Spleen (tissue), 7 donors: ENCODE measurements around the gene EPHX1.

Experiments used
- POLR2A ChIP-seq, 3 donors: fragments of 450-650 bp; IDR thresholded peaks; one replicate each; pipeline ENCODE4 v1.5.1; 2017; ENCODE audit warnings: antibody characterized with exemption in 3 of 3, mild to moderate bottlenecking in 1 of 3
- POLR2AphosphoS5 ChIP-seq, 3 donors: sonication (generic); formaldehyde crosslinking; IDR thresholded peaks; one replicate each; pipeline ENCODE4 v1.5.1; 2017; ENCODE audit warnings: antibody characterized with exemption in 3 of 3
- TF ChIP-seq, protein P1 (sequence below), 11 experiments: fragments of 200-600 bp in 7 of 11; fragments of 450-650 bp in 4 of 11; sonication (generic) in 4 of 11; IDR thresholded peaks in 8 of 11; conservative IDR thresholded peaks in 3 of 11; 1 replicate in 7 of 11; 2 replicates in 4 of 11; pipeline versions ENCODE4 v1.4.0 to v1.8.0; 2016 to 2021; ENCODE audit warnings: antibody characterized with exemption in 11 of 11, inconsistent platforms in 4 of 11, mild to moderate bottlenecking in 1 of 11
- donor health status: DM: no; HTN: no; CAD: no; lungs with moderate emphysema.
- donor health status: DM: no; HTN: no; CAD: no.
- donor health status: DM: no; HTN: no; CAD: no.

DNA sequence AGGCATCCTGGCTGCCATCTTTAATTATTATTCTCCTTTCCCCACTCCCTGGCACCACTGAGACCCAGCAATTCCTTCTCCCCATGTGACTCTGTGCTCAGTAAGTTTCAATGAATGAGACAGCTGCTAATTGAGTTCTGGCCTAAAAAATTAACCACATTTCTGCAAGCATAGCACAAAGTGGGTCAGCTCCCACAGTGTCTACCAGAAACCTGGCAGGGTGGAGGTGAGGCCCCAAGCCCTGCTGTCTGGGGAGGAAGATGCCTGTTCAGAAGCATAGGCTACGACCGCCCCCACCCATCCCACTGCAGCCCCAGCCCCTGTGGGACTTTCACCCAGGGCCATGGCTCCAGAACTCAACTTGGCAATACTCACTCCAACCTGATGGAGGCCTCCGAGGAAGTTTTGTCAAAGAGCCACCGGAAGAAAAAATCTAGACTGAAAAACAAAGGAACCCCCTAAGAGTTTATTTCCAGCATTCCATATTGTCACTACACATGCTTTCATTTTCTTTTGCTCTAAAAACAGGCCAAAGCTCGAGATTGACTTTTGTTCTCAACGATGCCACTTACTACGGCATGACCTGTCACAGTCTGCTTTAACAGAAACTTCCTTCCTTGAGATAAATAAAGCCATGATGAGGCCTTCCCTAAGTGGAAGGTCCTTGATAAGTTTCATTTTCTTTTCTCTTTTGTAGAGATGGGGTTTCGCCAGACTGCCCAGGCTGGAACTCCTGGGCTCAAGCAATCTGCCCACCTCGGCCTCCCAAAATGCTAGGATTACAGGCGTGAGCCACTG is 45.8 kb downstream of the EPHX1 start:
- TF ChIP-seq, protein P1, sequence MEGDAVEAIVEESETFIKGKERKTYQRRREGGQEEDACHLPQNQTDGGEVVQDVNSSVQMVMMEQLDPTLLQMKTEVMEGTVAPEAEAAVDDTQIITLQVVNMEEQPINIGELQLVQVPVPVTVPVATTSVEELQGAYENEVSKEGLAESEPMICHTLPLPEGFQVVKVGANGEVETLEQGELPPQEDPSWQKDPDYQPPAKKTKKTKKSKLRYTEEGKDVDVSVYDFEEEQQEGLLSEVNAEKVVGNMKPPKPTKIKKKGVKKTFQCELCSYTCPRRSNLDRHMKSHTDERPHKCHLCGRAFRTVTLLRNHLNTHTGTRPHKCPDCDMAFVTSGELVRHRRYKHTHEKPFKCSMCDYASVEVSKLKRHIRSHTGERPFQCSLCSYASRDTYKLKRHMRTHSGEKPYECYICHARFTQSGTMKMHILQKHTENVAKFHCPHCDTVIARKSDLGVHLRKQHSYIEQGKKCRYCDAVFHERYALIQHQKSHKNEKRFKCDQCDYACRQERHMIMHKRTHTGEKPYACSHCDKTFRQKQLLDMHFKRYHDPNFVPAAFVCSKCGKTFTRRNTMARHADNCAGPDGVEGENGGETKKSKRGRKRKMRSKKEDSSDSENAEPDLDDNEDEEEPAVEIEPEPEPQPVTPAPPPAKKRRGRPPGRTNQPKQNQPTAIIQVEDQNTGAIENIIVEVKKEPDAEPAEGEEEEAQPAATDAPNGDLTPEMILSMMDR (IDR thresholded peaks at IDR 0.05 in 8 of 11, conservative IDR thresholded peaks at IDR 0.05 in 3 of 11) = peak in 2 of 11 experiments; percentile 13 to 27
- TF ChIP-seq POLR2A (IDR thresholded peaks at IDR 0.05) (no peak), POLR2AphosphoS5 (IDR thresholded peaks at IDR 0.05) (no peak)
